Upper lobe of right lung (tissue), 1 donor: ENCODE data around the gene C2CD4C. TPM values are rescaled to one million over a fixed set of nuclear protein-coding genes. Genes with fewer than 3 reads are reported as not detected.

Source experiments
- ATAC-seq: fragments of 200-7000 bp; cut with Tn5 transposase; one replicate; pipeline ENCODE4 v1.9.1; 2020; ENCODE audit warnings: mild to moderate bottlenecking, moderate library complexity
- DNase-seq: peaks from one replicate; pipeline ENCODE4 v3.0.0-alpha.2; 2020
- H3K27ac ChIP-seq: fragments of 200-600 bp; one replicate; pipeline ENCODE4 v1.8.0; 2022
- H3K27me3 ChIP-seq: fragments of 200-600 bp; one replicate; pipeline ENCODE4 v1.8.0; 2022; ENCODE audit warnings: mild to moderate bottlenecking
- H3K36me3 ChIP-seq: fragments of 200-600 bp; one replicate; pipeline ENCODE4 v1.8.0; 2022
- H3K4me1 ChIP-seq: fragments of 200-600 bp; one replicate; pipeline ENCODE4 v1.8.0; 2022
- H3K4me3 ChIP-seq: fragments of 200-600 bp; one replicate; pipeline ENCODE4 v1.8.0; 2022; ENCODE audit warnings: mild to moderate bottlenecking
- H3K9me3 ChIP-seq: fragments of 200-600 bp; one replicate; pipeline ENCODE4 v1.8.0; 2022
- CTCF ChIP-seq: fragments of 200-600 bp; IDR thresholded peaks from one replicate; pipeline ENCODE4 v1.8.0; 2022; ENCODE audit warnings: antibody characterized with exemption
- intact Hi-C: fragments of 100-400 bp; cut with DNase I; formaldehyde crosslinking; loops from one replicate; pipeline ENCODE4 v1.11.0; 2022
- total RNA-seq: library from RNA; stranded (reverse); fragmentation: NEBNext Ultra II Directional; extraction: Animal tissue kit (Norgen Biotek cat#: 25700); gene quantifications from one replicate; pipeline ENCODE4 v1.2.1, GENCODE V29; 2021
- donor health status: DM: no; HTN: yes; CAD: no; lungs with severe emphysema.

The C2CD4C gene
- total RNA-seq, 1 donor from 2014 or later: 2.6 TPM

GRCh38 chr19:392375-392970, 16.5 kb downstream of the C2CD4C start:
- no peak for TF ChIP-seq CTCF
- no peaks in the 10 kb centered on the region for H3K27me3 ChIP-seq
- H3K4me3 ChIP-seq: no peak overlapping the region
- no peak overlapping the region for H3K27ac ChIP-seq
- H3K36me3 ChIP-seq: no peaks in the 10 kb centered on the region
- ATAC-seq (peak; percentile 65), DNase-seq (peak; percentile 59)
- H3K9me3 ChIP-seq: no peaks in the 10 kb centered on the region
- intact Hi-C loops: no loop called here
- no peaks in the 10 kb centered on the region for H3K4me1 ChIP-seq

- no peak for ATAC-seq
- peak; percentile 54 for DNase-seq
- Histone ChIP-seq H3K36me3 (no peaks in the 10 kb centered on the region), H3K27ac (no peak overlapping the region), H3K9me3 (no peaks in the 10 kb centered on the region), H3K4me3 (no peak overlapping the region), H3K4me1 (no peaks in the 10 kb centered on the region), H3K27me3 (no peaks in the 10 kb centered on the region)
- intact Hi-C loops: no loop called here
- no peak for TF ChIP-seq CTCF
Measured at GRCh38 chr19:391726-392374, 17.1 kb downstream of the C2CD4C start.

GRCh38 chr19:391207-391557, 17.8 kb downstream of the C2CD4C start:
- H3K36me3 ChIP-seq: no peaks in the 10 kb centered on the region
- H3K9me3 ChIP-seq: no peaks in the 10 kb centered on the region
- DNase-seq: no peak
- intact Hi-C loops: no loop called here
- no peak for TF ChIP-seq CTCF
- no peak overlapping the region for H3K27ac ChIP-seq
- no peak for ATAC-seq
- H3K4me1 ChIP-seq: no peaks in the 10 kb centered on the region
- H3K27me3 ChIP-seq: no peaks in the 10 kb centered on the region
- H3K4me3 ChIP-seq: no peak overlapping the region

- H3K4me1 ChIP-seq: no peaks in the 10 kb centered on the region
- no peak overlapping the region for H3K4me3 ChIP-seq
- TF ChIP-seq CTCF: no peak
- DNase-seq: no peak
- intact Hi-C loops: no loop called here
- H3K36me3 ChIP-seq: no peaks in the 10 kb centered on the region
- no peaks in the 10 kb centered on the region for H3K27me3 ChIP-seq
- H3K27ac ChIP-seq: no peak overlapping the region
- peak; percentile 13 for ATAC-seq
- no peaks in the 10 kb centered on the region for H3K9me3 ChIP-seq
Measured at GRCh38 chr19:390386-391206, 18.4 kb downstream of the C2CD4C start.

GRCh38 chr19:389935-390289, 19.0 kb downstream of the C2CD4C start:
- H3K4me3 ChIP-seq: no peak overlapping the region
- DNase-seq (peak; percentile 40), ATAC-seq (no peak)
- no peaks in the 10 kb centered on the region for H3K9me3 ChIP-seq
- H3K4me1 ChIP-seq: no peaks in the 10 kb centered on the region
- H3K27ac ChIP-seq: no peak overlapping the region
- intact Hi-C loops: no loop called here
- no peaks in the 10 kb centered on the region for H3K27me3 ChIP-seq
- no peaks in the 10 kb centered on the region for H3K36me3 ChIP-seq
- TF ChIP-seq CTCF: no peak
